ENCODE data around the gene EXOSC5. TPM values are rescaled to one million over a fixed set of nuclear protein-coding genes. Genes with fewer than 3 reads are reported as not detected.
"Not testable (repeated sequence)": the region's sequence is repeated elsewhere in the genome, so short reads cannot be mapped to it uniquely, and the experiment has no call there.

The EXOSC5 gene
- polyA plus RNA-seq, 1 experiment: 7.8 TPM

DNA sequence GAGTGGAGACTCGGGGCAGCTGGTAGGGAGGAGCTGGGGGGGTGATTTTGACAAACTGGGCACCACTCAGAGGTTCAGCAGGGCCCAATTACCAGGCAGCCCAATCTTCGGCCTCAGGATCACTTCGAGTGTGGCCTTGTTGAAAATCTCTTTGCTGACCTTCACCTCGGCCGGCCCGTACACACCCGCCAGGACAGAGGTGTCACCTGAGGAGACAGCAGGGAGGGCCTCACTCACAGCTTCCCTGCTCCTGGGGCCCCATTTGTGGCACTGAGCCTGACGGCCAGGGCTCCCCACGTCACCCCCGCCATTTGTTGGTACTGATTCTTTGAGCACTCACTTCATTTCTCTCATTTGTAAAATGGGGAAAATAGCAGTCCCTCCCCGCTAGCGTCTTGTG, 4.4 kb downstream of the EXOSC5 start:
- CTCF ChIA-PET: no interaction called here
- no peaks in the 10 kb centered on the region for H3K27me3 ChIP-seq (ENCODE audit: control insufficient read depth, insufficient read depth, low read length)
- DNase-seq (ENCODE audit: low read depth, low spot score): no peak
- no peak overlapping the region for H3K27ac ChIP-seq (ENCODE audit: low read depth, low read length)
- no peak overlapping the region for H3K4me3 ChIP-seq (ENCODE audit: low read depth, low read length)
- POLR2A ChIA-PET: no interaction called here
- H3K9me3 ChIP-seq (ENCODE audit: control insufficient read depth, insufficient read depth, low read length): no peaks in the 10 kb centered on the region
- TF ChIP-seq, protein P1, sequence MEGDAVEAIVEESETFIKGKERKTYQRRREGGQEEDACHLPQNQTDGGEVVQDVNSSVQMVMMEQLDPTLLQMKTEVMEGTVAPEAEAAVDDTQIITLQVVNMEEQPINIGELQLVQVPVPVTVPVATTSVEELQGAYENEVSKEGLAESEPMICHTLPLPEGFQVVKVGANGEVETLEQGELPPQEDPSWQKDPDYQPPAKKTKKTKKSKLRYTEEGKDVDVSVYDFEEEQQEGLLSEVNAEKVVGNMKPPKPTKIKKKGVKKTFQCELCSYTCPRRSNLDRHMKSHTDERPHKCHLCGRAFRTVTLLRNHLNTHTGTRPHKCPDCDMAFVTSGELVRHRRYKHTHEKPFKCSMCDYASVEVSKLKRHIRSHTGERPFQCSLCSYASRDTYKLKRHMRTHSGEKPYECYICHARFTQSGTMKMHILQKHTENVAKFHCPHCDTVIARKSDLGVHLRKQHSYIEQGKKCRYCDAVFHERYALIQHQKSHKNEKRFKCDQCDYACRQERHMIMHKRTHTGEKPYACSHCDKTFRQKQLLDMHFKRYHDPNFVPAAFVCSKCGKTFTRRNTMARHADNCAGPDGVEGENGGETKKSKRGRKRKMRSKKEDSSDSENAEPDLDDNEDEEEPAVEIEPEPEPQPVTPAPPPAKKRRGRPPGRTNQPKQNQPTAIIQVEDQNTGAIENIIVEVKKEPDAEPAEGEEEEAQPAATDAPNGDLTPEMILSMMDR (IDR thresholded peaks at IDR 0.05; ENCODE audit: low read depth, low read length): no peak

DNA sequence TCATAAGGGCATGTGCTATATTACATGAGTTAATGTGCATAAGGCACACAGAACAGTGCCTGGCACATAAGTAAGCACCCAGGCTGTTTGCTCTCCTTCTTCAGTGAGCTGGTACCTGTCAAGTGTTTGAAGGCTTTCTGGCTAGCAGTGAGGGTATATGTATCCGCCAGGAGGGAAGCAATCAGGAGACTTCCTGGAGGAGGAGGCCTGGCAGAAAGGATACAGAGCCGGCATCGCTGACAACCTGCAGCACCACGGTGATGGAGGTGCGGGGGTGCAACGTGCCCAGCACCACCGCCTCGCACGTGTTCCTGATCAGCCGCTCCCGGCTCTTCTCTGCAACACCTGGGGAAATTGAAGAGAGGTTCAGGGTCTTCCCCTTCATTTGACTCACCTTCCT, 5.5 kb downstream of the EXOSC5 start:
- ChIA-PET POLR2A (no interaction called here), CTCF (no interaction called here)
- no peak overlapping the region for H3K4me3 ChIP-seq (ENCODE audit: low read depth, low read length)
- TF ChIP-seq, protein P1 (IDR thresholded peaks at IDR 0.05; ENCODE audit: low read depth, low read length): no peak
- no peak overlapping the region for H3K27ac ChIP-seq (ENCODE audit: low read depth, low read length)
- H3K27me3 ChIP-seq (ENCODE audit: control insufficient read depth, insufficient read depth, low read length): no peaks in the 10 kb centered on the region
- H3K9me3 ChIP-seq (ENCODE audit: control insufficient read depth, insufficient read depth, low read length): no peaks in the 10 kb centered on the region
- no peak for DNase-seq (ENCODE audit: low read depth, low spot score)

DNA sequence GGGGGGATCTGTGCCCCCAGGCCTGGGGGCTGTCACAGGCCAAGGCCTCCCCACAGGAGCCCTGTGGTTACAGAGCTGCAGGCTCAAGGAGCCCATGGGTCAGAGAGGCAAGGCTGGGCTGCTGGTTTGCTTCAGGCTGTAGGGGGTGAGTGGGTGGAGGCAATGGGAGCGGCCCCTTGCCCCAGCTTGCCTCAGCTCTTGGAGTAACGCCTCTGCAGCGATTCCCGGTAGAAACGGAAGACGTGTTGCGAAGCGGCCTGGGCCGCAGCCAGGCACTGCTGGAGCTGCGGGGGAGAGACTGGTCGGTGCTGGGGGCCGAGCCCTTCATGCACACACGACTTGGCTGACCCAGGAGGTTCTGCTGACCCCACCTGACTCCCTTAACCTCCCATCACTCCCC, 10.7 kb downstream of the EXOSC5 start:
- TF ChIP-seq, protein P1 (IDR thresholded peaks at IDR 0.05; ENCODE audit: low read depth, low read length): no peak
- no peaks in the 10 kb centered on the region for H3K9me3 ChIP-seq (ENCODE audit: control insufficient read depth, insufficient read depth, low read length)
- POLR2A ChIA-PET: no interaction called here
- no peak overlapping the region for H3K4me3 ChIP-seq (ENCODE audit: low read depth, low read length)
- H3K27me3 ChIP-seq (ENCODE audit: control insufficient read depth, insufficient read depth, low read length): no peaks in the 10 kb centered on the region
- H3K27ac ChIP-seq (ENCODE audit: low read depth, low read length): no peak overlapping the region
- CTCF ChIA-PET: no interaction called here
- no peak for DNase-seq (ENCODE audit: low read depth, low spot score)

DNA sequence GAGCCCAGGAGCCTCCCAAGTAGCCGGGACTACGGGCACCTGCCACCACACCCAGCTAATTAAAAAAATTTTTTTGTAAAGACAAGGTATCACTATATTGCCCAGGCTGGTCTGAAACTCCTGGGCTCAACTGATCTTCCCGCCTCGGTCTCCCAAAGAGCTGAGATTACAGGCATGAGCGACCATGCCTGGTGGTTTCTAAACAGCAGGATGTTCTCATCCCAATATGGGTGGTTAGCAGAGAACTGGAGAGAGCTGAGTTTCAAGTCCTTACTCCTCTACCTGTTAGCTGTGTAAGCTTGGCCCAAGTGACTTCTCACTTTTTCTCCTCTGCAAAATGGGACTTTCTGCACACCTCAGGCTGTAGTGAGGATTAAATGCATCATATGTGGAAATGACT, 12.8 kb downstream of the EXOSC5 start:
- ChIA-PET POLR2A (no interaction called here), CTCF (no interaction called here)
- H3K27ac ChIP-seq (ENCODE audit: low read depth, low read length): no peak overlapping the region
- DNase-seq (ENCODE audit: low read depth, low spot score): no peak
- TF ChIP-seq, protein P1 (IDR thresholded peaks at IDR 0.05; ENCODE audit: low read depth, low read length): no peak
- no peaks in the 10 kb centered on the region for H3K27me3 ChIP-seq (ENCODE audit: control insufficient read depth, insufficient read depth, low read length)
- no peak overlapping the region for H3K4me3 ChIP-seq (ENCODE audit: low read depth, low read length)
- no peaks in the 10 kb centered on the region for H3K9me3 ChIP-seq (ENCODE audit: control insufficient read depth, insufficient read depth, low read length)

DNA sequence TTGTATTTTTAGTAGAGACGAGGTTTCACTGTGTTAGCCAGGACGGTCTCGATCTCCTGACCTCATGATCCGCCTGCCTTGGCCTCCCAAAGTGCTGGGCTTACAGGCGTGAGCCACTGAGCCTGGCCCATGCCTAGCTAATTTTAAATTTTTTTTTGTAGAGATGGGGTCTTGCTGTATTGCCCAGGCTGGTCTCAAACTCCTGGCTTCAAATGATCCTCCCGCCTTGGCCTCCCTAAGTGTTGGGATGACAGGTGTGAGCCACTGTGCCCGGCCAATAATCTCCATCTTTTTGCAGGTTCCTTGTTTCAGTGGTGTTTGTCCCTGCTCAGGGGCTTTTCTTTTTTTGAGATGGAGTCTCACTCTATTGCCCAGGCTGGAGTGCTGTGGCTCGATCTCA, 15.6 kb downstream of the EXOSC5 start:
- DNase-seq (ENCODE audit: low read depth, low spot score); H3K27ac ChIP-seq (ENCODE audit: low read depth, low read length); CTCF ChIA-PET; POLR2A ChIA-PET; H3K4me3 ChIP-seq (ENCODE audit: low read depth, low read length); H3K27me3 ChIP-seq (ENCODE audit: control insufficient read depth, insufficient read depth, low read length); H3K9me3 ChIP-seq (ENCODE audit: control insufficient read depth, insufficient read depth, low read length): not testable (repeated sequence)
